Measurements from ENCODE around the gene ATF7.

ATF7 gene

GRCh38 chr12:53484686-53485575 is 141.3 kb downstream of the ATF7 start:
- ChIA-PET CTCF (interaction anchor here (0.6 to 1.0 kb wide), 2 partner anchors 261 to 715 kb away, joined by 3 to 5 read pairs; no protein-coding TSS in a partner anchor), POLR2A (interaction anchor here (1.4 kb wide), 1 partner anchor 16 kb away, joined by 5 read pairs; the partner anchor contains the start of gene TARBP2)
- Histone ChIP-seq H3K4me1 (ENCODE audit: control insufficient read depth, insufficient read depth, low read length) (no peaks in the 10 kb centered on the region), H3K36me3 (ENCODE audit: control insufficient read depth in 2 of 2, insufficient read depth in 1 of 2, low read length in 2 of 2) (peaks cover 9 to 79% of the 10 kb centered on the region in 2 experiments; a peak in 2 of 3 replicates), H3K4me3 (ENCODE audit: low read depth, low read length) (no peak overlapping the region), H3K9me3 (ENCODE audit: control insufficient read depth, insufficient read depth, low read depth, low read length) (no peaks in the 10 kb centered on the region), H3K27ac (ENCODE audit: extremely low read depth, low read depth, low read length) (no peak overlapping the region)
- no peak for TF ChIP-seq ZBTB26 (tag by site-specific recombination; optimal IDR thresholded peaks at IDR 0.05)
- TF ChIP-seq ZFP37 (tag by site-specific recombination; IDR thresholded peaks at IDR 0.05), result no peak
- no peak for TF ChIP-seq ZNF132 (tag by site-specific recombination; IDR thresholded peaks at IDR 0.05; ENCODE audit: borderline replicate concordance)
- no peak for TF ChIP-seq ZNF16 (tag by site-specific recombination; IDR thresholded peaks at IDR 0.05; ENCODE audit: low read depth)
- TF ChIP-seq ZNF114 (tag by site-specific recombination; IDR thresholded peaks at IDR 0.05), result no peak
- TF ChIP-seq ZBTB17 (tag by site-specific recombination; IDR thresholded peaks at IDR 0.05), result peak; percentile 49; the same call in 1 of the 2 replicates
- no peak for TF ChIP-seq HOXD13 (CRISPR knock-in tag; IDR thresholded peaks at IDR 0.05; ENCODE audit: borderline replicate concordance)
- TF ChIP-seq ZBTB21 (tag by site-specific recombination; IDR thresholded peaks at IDR 0.05), result no peak
- no peak for TF ChIP-seq GLI4 (tag by site-specific recombination; IDR thresholded peaks at IDR 0.05)
- TF ChIP-seq ZNF600 (tag by site-specific recombination; IDR thresholded peaks at IDR 0.05), result peak; percentile 4; the same call in 1 of the 2 replicates
- TF ChIP-seq ZNF629 (tag by site-specific recombination; IDR thresholded peaks at IDR 0.05), result no peak
- no peak for TF ChIP-seq ZFHX2 (tag by site-specific recombination; conservative IDR thresholded peaks at IDR 0.05)
- no peak for TF ChIP-seq ZBTB8A (tag by site-specific recombination; IDR thresholded peaks at IDR 0.05)
- no peak for TF ChIP-seq ZFP69B (tag by site-specific recombination; IDR thresholded peaks at IDR 0.05)
- TF ChIP-seq ZNF138 (tag by site-specific recombination; IDR thresholded peaks at IDR 0.05; ENCODE audit: borderline replicate concordance), result no peak
- TF ChIP-seq KLF16 (tag by site-specific recombination; IDR thresholded peaks at IDR 0.05), result no peak

GRCh38 chr12:53483979-53484377 is 142.2 kb downstream of the ATF7 start:
- TF ChIP-seq PRDM6 (tag by site-specific recombination; IDR thresholded peaks at IDR 0.05), result no peak
- TF ChIP-seq ZNF366 (tag by site-specific recombination; conservative IDR thresholded peaks at IDR 0.05), result 0 out of 2 replicates have a peak, but pooled peaks have one; percentile 33
- peak; percentile 43 for TF ChIP-seq ZNF10 (tag by site-specific recombination; IDR thresholded peaks at IDR 0.05)
- TF ChIP-seq ZFHX2 (tag by site-specific recombination; conservative IDR thresholded peaks at IDR 0.05), result peak; percentile 57; the same call in 1 of the 2 replicates
- TF ChIP-seq ZNF600 (tag by site-specific recombination; IDR thresholded peaks at IDR 0.05), result peak; percentile 85
- TF ChIP-seq ZNF37A (tag by site-specific recombination; IDR thresholded peaks at IDR 0.05), result no peak
- peak; percentile 56; the same call in 1 of the 2 replicates for TF ChIP-seq PRDM1 (tag by site-specific recombination; IDR thresholded peaks at IDR 0.05)
- ChIA-PET CTCF (interaction anchor here (0.7 kb wide), 1 partner anchor 17 kb away, joined by 3 read pairs; the partner anchor contains the start of gene TARBP2), POLR2A (interaction anchor here (0.7 to 3.9 kb wide), 6 partner anchors 9 to 163 kb away, joined by 3 to 39 read pairs (median 6); partner anchors contain the start of genes AAAS, MAP3K12, PRR13 and TARBP2)
- no peak overlapping the region for H3K27ac ChIP-seq (ENCODE audit: extremely low read depth, low read depth, low read length)
- H3K4me1 ChIP-seq (ENCODE audit: control insufficient read depth, insufficient read depth, low read length), result no peaks in the 10 kb centered on the region
- H3K9me3 ChIP-seq (ENCODE audit: control insufficient read depth, insufficient read depth, low read depth, low read length), result no peaks in the 10 kb centered on the region
- peaks cover 15 to 88% of the 10 kb centered on the region in 2 experiments for H3K36me3 ChIP-seq (ENCODE audit: control insufficient read depth in 2 of 2, insufficient read depth in 1 of 2, low read length in 2 of 2)
- H3K4me3 ChIP-seq (ENCODE audit: low read depth, low read length), result no peak overlapping the region

All from HEK293 (cell line).